HG03097 (cell line): Measurements from ENCODE around the gene ALK.

ENCODE experiments used
- ATAC-seq: cut with Tn5 transposase; IDR thresholded peaks from one replicate; pipeline ENCODE4 v1.9.1; 2021; ENCODE audit not compliant: unreplicated experiment, low FRiP score

The ALK gene

GRCh38 chr2:29475499-29475898 lies 445.9 kb downstream of the ALK start:
- ATAC-seq = no peak

GRCh38 chr2:29469961-29470360 lies 451.4 kb downstream of the ALK start:
- no peak for ATAC-seq

- ATAC-seq = no peak
These were observed 451.9 kb downstream of the ALK start for GRCh38 chr2:29469516-29469915.

- no peak for ATAC-seq
These were observed 458.0 kb downstream of the ALK start for GRCh38 chr2:29463181-29463900.

- no peak for ATAC-seq
These were observed 459.1 kb downstream of the ALK start for GRCh38 chr2:29462293-29462692.

GRCh38 chr2:29460190-29460589 lies 461.2 kb downstream of the ALK start:
- ATAC-seq = no peak

- ATAC-seq = no peak
These were observed 461.8 kb downstream of the ALK start for GRCh38 chr2:29459445-29460179.

- ATAC-seq = no peak
These were observed 465.0 kb downstream of the ALK start for GRCh38 chr2:29456429-29456828.

- ATAC-seq = no peak
These were observed 466.1 kb downstream of the ALK start for GRCh38 chr2:29455200-29455860.

GRCh38 chr2:29452036-29452435 lies 469.4 kb downstream of the ALK start:
- no peak for ATAC-seq

- no peak for ATAC-seq
These were observed 470.7 kb downstream of the ALK start for GRCh38 chr2:29450596-29451222.

GRCh38 chr2:29449499-29449898 lies 471.9 kb downstream of the ALK start:
- no peak for ATAC-seq

- ATAC-seq = no peak
These were observed 473.2 kb downstream of the ALK start for GRCh38 chr2:29448096-29448688.

GRCh38 chr2:29447513-29447912 lies 473.9 kb downstream of the ALK start:
- no peak for ATAC-seq

GRCh38 chr2:29446847-29447246 lies 474.5 kb downstream of the ALK start:
- ATAC-seq = no peak

GRCh38 chr2:29444150-29444549 lies 477.2 kb downstream of the ALK start:
- ATAC-seq = no peak

GRCh38 chr2:29443627-29444026 lies 477.8 kb downstream of the ALK start:
- no peak for ATAC-seq

- ATAC-seq = no peak
These were observed 478.2 kb downstream of the ALK start for GRCh38 chr2:29443151-29443550.

GRCh38 chr2:29440921-29441623 lies 480.3 kb downstream of the ALK start:
- no peak for ATAC-seq

- ATAC-seq = no peak
These were observed 487.5 kb downstream of the ALK start for GRCh38 chr2:29433920-29434319.
